ENCODE data around the gene CKB. TPM values are rescaled to one million over a fixed set of nuclear protein-coding genes. Genes with fewer than 3 reads are reported as not detected.

CKB gene
- total RNA-seq, 2 experiments from 2014 or later: 5.8 to 9.1 TPM

DNA sequence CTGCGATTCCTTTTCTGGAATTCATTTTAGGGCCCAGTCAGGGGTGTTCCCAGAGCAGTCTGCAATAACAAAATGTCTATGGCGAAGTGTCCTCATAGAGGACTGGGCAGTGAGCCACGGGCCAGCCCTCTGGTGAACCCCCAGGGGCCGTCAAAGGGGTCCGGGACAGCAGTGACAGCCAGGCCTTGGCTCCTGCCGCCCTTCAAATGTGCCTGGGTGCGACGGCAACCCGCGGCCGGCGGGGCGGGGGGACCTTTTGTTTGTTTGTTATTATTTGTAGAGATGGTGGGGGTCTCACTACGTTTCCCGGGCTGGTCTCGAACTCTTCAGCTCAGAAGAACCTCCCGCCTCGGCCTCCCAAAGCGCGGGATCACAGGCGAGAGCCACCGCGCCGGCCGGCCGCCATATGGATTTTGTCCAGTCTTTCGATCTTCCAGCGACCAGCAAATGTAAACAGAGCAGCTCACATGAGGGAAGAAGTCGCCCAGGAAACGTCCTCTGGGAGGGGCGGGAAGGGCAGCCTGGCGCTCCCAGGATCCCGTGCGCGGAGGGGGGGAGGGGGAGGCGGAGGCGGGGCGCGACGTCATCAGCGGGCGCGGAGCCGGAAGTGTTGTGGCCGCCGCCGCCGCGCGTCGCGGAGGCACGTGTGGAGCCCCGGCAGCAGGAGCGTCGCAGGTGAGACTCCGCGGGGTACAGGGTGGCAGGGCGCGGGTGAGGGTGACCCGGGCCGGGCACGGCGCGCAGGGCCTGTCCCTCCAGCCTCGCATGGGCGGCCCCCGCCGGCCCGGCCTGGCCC lies 6.2 kb upstream of the CKB start, which contains the start of gene TRMT61A:
TRMT61A (plus strand) TSS at position 610 of the 796 bp plus-strand sequence. CDS start 783 bp downstream, outside the sequence.
- Mint-ChIP-seq H3K36me3 (ENCODE audit: low read depth) (peaks cover 13% of the 10 kb centered on the region), H3K4me1 (ENCODE audit: low read depth) (peaks cover 34% of the 10 kb centered on the region), H3K27ac (peak within 1 kb of the TSS; percentile 95), H3K4me3 (peak within 1 kb of the TSS; percentile 94), H3K9me3 (no peaks in the 10 kb centered on the region), H3K27me3 (peaks cover 6% of the 10 kb centered on the region)
- TF ChIP-seq, protein P1, sequence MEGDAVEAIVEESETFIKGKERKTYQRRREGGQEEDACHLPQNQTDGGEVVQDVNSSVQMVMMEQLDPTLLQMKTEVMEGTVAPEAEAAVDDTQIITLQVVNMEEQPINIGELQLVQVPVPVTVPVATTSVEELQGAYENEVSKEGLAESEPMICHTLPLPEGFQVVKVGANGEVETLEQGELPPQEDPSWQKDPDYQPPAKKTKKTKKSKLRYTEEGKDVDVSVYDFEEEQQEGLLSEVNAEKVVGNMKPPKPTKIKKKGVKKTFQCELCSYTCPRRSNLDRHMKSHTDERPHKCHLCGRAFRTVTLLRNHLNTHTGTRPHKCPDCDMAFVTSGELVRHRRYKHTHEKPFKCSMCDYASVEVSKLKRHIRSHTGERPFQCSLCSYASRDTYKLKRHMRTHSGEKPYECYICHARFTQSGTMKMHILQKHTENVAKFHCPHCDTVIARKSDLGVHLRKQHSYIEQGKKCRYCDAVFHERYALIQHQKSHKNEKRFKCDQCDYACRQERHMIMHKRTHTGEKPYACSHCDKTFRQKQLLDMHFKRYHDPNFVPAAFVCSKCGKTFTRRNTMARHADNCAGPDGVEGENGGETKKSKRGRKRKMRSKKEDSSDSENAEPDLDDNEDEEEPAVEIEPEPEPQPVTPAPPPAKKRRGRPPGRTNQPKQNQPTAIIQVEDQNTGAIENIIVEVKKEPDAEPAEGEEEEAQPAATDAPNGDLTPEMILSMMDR (IDR thresholded peaks at IDR 0.05): no peak
- ChIA-PET POLR2A (interaction anchor here (1.1 to 4.3 kb wide), 9 partner anchors 7 to 101 kb away, joined by 3 to 28 read pairs (median 4); partner anchors contain the start of genes BAG5, COA8 and KLC1), CTCF (interaction anchor here (1.1 to 4.7 kb wide), 5 partner anchors 10 to 184 kb away, joined by 3 to 31 read pairs (median 3); no protein-coding TSS in a partner anchor)
- intact Hi-C loops (cut with micrococcal nuclease): no loop called here
- DNase-seq (peak; percentile 71), ATAC-seq (peak; percentile 74)

DNA sequence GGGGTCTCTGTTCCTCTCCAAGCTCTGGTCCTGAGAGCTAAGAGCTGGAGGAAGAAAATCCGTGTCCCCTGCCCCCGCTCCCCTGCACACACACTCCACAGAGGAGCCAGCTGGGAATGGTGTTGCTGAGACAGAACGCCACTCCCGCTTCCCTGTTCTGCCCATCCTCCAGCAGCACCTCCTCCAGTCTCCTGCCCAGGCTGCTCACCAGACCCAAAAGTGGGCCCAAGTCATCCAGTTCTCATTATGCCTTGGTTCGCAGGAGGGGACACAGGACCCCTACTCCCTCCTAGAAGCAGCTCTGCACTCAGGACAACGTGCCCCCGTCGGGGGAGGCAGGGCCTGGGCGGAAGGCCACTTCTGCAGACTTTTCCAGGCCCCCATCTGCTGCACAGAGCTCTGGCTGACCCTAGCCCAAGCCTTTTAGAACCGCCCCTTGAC lies 5.5 kb upstream of the CKB start:
- Mint-ChIP-seq H3K4me3 (peak overlapping the region; percentile 94), H3K4me1 (ENCODE audit: low read depth) (peaks cover 34% of the 10 kb centered on the region), H3K36me3 (ENCODE audit: low read depth) (peaks cover 13% of the 10 kb centered on the region), H3K27me3 (peaks cover 10% of the 10 kb centered on the region), H3K9me3 (no peaks in the 10 kb centered on the region), H3K27ac (peak overlapping the region; percentile 95)
- DNase-seq (no peak), ATAC-seq (no peak)
- TF ChIP-seq, protein P1 (IDR thresholded peaks at IDR 0.05): no peak
- ChIA-PET CTCF (interaction anchor here (1.3 to 4.7 kb wide), 4 partner anchors 9 to 135 kb away, joined by 3 to 31 read pairs (median 4); no protein-coding TSS in a partner anchor), POLR2A (interaction anchor here (1.1 to 4.3 kb wide), 5 partner anchors 8 to 101 kb away, joined by 3 to 28 read pairs (median 6); partner anchors contain the start of genes BAG5, COA8 and KLC1)
- intact Hi-C loops (cut with micrococcal nuclease): no loop called here

GRCh38 chr14:103527408-103528145 lies 4.9 kb upstream of the CKB start:
- H3K9me3 Mint-ChIP-seq: no peaks in the 10 kb centered on the region
- H3K27me3 Mint-ChIP-seq: peaks cover 12% of the 10 kb centered on the region
- POLR2A ChIA-PET: interaction anchor here (1.2 to 4.3 kb wide), 3 partner anchors 9 to 34 kb away, joined by 6 to 28 read pairs (median 13); partner anchors contain the start of genes BAG5 and COA8
- CTCF ChIA-PET: interaction anchor here (1.3 to 4.7 kb wide), 4 partner anchors 9 to 135 kb away, joined by 3 to 31 read pairs (median 4); no protein-coding TSS in a partner anchor
- H3K36me3 Mint-ChIP-seq (ENCODE audit: low read depth): peaks cover 13% of the 10 kb centered on the region
- TF ChIP-seq, protein P1 (IDR thresholded peaks at IDR 0.05): no peak
- H3K4me3 Mint-ChIP-seq: peak overlapping the region; percentile 41
- intact Hi-C loops (cut with micrococcal nuclease): no loop called here
- ATAC-seq: peak; percentile 48
- H3K4me1 Mint-ChIP-seq (ENCODE audit: low read depth): peaks cover 34% of the 10 kb centered on the region
- H3K27ac Mint-ChIP-seq: peak overlapping the region; percentile 29
- peak; percentile 67 for DNase-seq

GRCh38 chr14:103526914-103527248 lies 4.3 kb upstream of the CKB start:
- Mint-ChIP-seq H3K4me1 (ENCODE audit: low read depth) (peaks cover 34% of the 10 kb centered on the region), H3K4me3 (no peak overlapping the region), H3K27me3 (peaks cover 12% of the 10 kb centered on the region), H3K36me3 (ENCODE audit: low read depth) (peaks cover 13% of the 10 kb centered on the region), H3K27ac (no peak overlapping the region), H3K9me3 (no peaks in the 10 kb centered on the region)
- ChIA-PET POLR2A (interaction anchor here (0.8 kb wide), 1 partner anchor 35 kb away, joined by 3 read pairs; no protein-coding TSS in a partner anchor), CTCF (interaction anchor here (1.4 to 4.7 kb wide), 2 partner anchors 8 to 28 kb away, joined by 4 to 31 read pairs; no protein-coding TSS in a partner anchor)
- ATAC-seq: no peak
- TF ChIP-seq, protein P1 (IDR thresholded peaks at IDR 0.05): no peak
- intact Hi-C loops (cut with micrococcal nuclease): no loop called here
- no peak for DNase-seq
